Endothelial cell of umbilical vein (primary cell): Measurements from ENCODE around the gene ENPP4. TPM values are rescaled to one million over a fixed set of nuclear protein-coding genes. Genes with fewer than 3 reads are reported as not detected.

ENCODE experiments used
- BruUV-seq: library from RNA; stranded (reverse); fragments of 400-500 nt; replicated peaks from 2 replicates; lab custom pipeline; 2021; lab: Mats Ljungman, UMichigan
- CTCF ChIA-PET: fragments of 300-600, 350-600 bp; sonication (Branson Sonifier 250); formaldehyde crosslinking; loops from one replicate; lab custom pipeline; 2021; ENCODE audit warnings: antibody characterized with exemption, inconsistent platforms; lab: Charles Lee
- POLR2A ChIA-PET: fragments of 300-600, 350-600 bp; sonication (Branson Sonifier 250); formaldehyde crosslinking; loops from one replicate; lab custom pipeline; 2021; ENCODE audit warnings: antibody characterized with exemption, inconsistent platforms; lab: Charles Lee
- DNase-seq: peaks from one replicate; pipeline ENCODE4 v3.0.0-alpha.2; 2011; ENCODE audit warnings: low read depth, low spot score
- FAIRE-seq: peaks from 2 replicates; lab custom pipeline; 2011; peaks lifted over from hg19 to GRCh38; lab: Jason Lieb, UNC
- H2AFZ ChIP-seq: 2 replicates; pipeline ENCODE4 v1.6.0; 2012; ENCODE audit warnings: low read depth, low read length, control low read depth, inconsistent platforms
- H3K27ac ChIP-seq: 2 replicates; pipeline ENCODE4 v1.5.1; 2011; ENCODE audit warnings: low read depth, mild to moderate bottlenecking, control low read depth, low read length, moderate library complexity; ENCODE audit not compliant: insufficient read depth
- H3K27me3 ChIP-seq, 2 experiments: 2 replicates each; pipeline versions ENCODE4 v1.6.0 to v1.6.1; 2011; ENCODE audit warnings: low read length in 2 of 2, mixed read lengths in 1 of 2; ENCODE audit not compliant: control insufficient read depth in 2 of 2, insufficient read depth in 2 of 2
- H3K36me3 ChIP-seq, 2 experiments: 2 replicates in 1 of 2; 3 replicates in 1 of 2; pipeline ENCODE4 v1.5.1; 2011; ENCODE audit warnings: low read length in 2 of 2, mild to moderate bottlenecking in 1 of 2, moderate library complexity in 1 of 2; ENCODE audit not compliant: control insufficient read depth in 2 of 2, insufficient read depth in 2 of 2; ENCODE audit errors: extremely low read depth in 1 of 2
- H3K4me1 ChIP-seq: 3 replicates; pipeline ENCODE4 v1.5.1; 2011; ENCODE audit warnings: mild to moderate bottlenecking, low read length; ENCODE audit not compliant: control insufficient read depth, insufficient read depth; ENCODE audit errors: extremely low read depth
- H3K4me2 ChIP-seq: 2 replicates; pipeline ENCODE4 v1.6.1; 2011; ENCODE audit warnings: low read length, control low read depth, mixed read lengths; ENCODE audit not compliant: insufficient read depth
- H3K4me3 ChIP-seq, 3 experiments: fragments of 200-600 bp in 1 of 3; sonication (generic), shearing (Covaris generic) in 1 of 3; replicated peaks in 1 of 3; 2 replicates each; pipeline ENCODE4 v1.5.1; 2011 to 2016; ENCODE audit warnings: control low read depth in 3 of 3, low read length in 3 of 3, mild to moderate bottlenecking in 2 of 3, inconsistent platforms in 1 of 3, low read depth in 1 of 3, moderate library complexity in 1 of 3; ENCODE audit not compliant: insufficient read depth in 1 of 3
- H3K79me2 ChIP-seq: 2 replicates; pipeline ENCODE4 v1.6.0; 2012; ENCODE audit warnings: low read length, inconsistent platforms; ENCODE audit not compliant: control insufficient read depth, insufficient read depth
- H3K9ac ChIP-seq: replicated peaks from 2 replicates; pipeline ENCODE3; 2011; ENCODE audit warnings: low read length, control low read depth; ENCODE audit not compliant: insufficient read depth; ENCODE audit errors: extremely low read depth
- H3K9me1 ChIP-seq: replicated peaks from 3 replicates; pipeline ENCODE4 v1.6.0; 2011; ENCODE audit warnings: mild to moderate bottlenecking, low read length; ENCODE audit not compliant: control insufficient read depth, insufficient read depth; ENCODE audit errors: extremely low read depth
- H3K9me3 ChIP-seq: replicated peaks from 2 replicates; pipeline ENCODE4 v1.5.1; 2012; ENCODE audit warnings: low read length, inconsistent platforms; ENCODE audit not compliant: control insufficient read depth, insufficient read depth
- H4K20me1 ChIP-seq: replicated peaks from 2 replicates; pipeline ENCODE3; 2011; ENCODE audit warnings: mild to moderate bottlenecking, low read length; ENCODE audit not compliant: control insufficient read depth, insufficient read depth; ENCODE audit errors: extremely low read depth
- CTCF ChIP-seq, 2 donors: IDR thresholded peaks; 1 replicate in 1 of 2; 2 replicates in 1 of 2; pipeline ENCODE4 v1.5.1; 2011; ENCODE audit warnings: low read length in 2 of 2, mild to moderate bottlenecking in 2 of 2, moderate library complexity in 2 of 2, control low read depth in 1 of 2, inconsistent platforms in 1 of 2, low read depth in 1 of 2; ENCODE audit not compliant: insufficient read depth in 1 of 2; ENCODE audit errors: extremely low read depth in 1 of 2
- EZH2 ChIP-seq: IDR thresholded peaks from 2 replicates; pipeline ENCODE4 v1.6.1; 2012; ENCODE audit warnings: borderline replicate concordance, low read depth, mild to moderate bottlenecking, moderate library complexity, low read length, inconsistent platforms; ENCODE audit not compliant: severe bottlenecking
- FOS ChIP-seq: IDR thresholded peaks from 2 replicates; pipeline ENCODE4 v1.6.1; 2011; ENCODE audit warnings: mild to moderate bottlenecking, low read length, moderate library complexity, borderline replicate concordance; ENCODE audit not compliant: insufficient read depth
- GATA2 ChIP-seq: IDR thresholded peaks from 2 replicates; pipeline ENCODE4 v1.7.0; 2011; ENCODE audit warnings: low read depth, mild to moderate bottlenecking, moderate library complexity, mixed read lengths, low read length; ENCODE audit not compliant: insufficient read length, insufficient read depth
- JUN ChIP-seq: IDR thresholded peaks from 2 replicates; pipeline ENCODE4 v1.6.1; 2011; ENCODE audit warnings: borderline replicate concordance, low read depth; ENCODE audit not compliant: insufficient read length, insufficient read depth
- MAX ChIP-seq: IDR thresholded peaks from 2 replicates; pipeline ENCODE4 v1.6.1; 2011; ENCODE audit not compliant: insufficient read depth, insufficient read length
- MYC ChIP-seq: IDR thresholded peaks from one replicate; pipeline ENCODE4 v1.6.1; 2011; ENCODE audit warnings: mild to moderate bottlenecking, low read depth, low read length
- POLR2A ChIP-seq: IDR thresholded peaks from 2 replicates; pipeline ENCODE4 v1.6.1; 2012; ENCODE audit warnings: low read depth, mild to moderate bottlenecking, control low read depth, low read length
- POLR2AphosphoS5 ChIP-seq: IDR thresholded peaks from 2 replicates; pipeline ENCODE4 v1.6.1; 2012; ENCODE audit warnings: low read depth, mild to moderate bottlenecking, control low read depth, low read length, moderate library complexity; ENCODE audit not compliant: insufficient read depth
- dilution Hi-C: fragments of 300-500 bp; cut with MboI; formaldehyde crosslinking; loops from one replicate; pipeline ENCODE4 v1.15.0; 2019; ENCODE audit warnings: low sequenced_read_pairs; ENCODE audit not compliant: extremely low pct_ligation_motif_present
- intact Hi-C: fragments of 100-400 bp; cut with micrococcal nuclease; formaldehyde crosslinking; loops from one replicate; pipeline ENCODE4 v1.10.0; 2022
- polyA plus RNA-seq, 4 experiments: library from polyadenylated mRNA; depleted of rRNA in 3 of 4; stranded (reverse) in 3 of 4; unstranded in 1 of 4; fragments of >200 nt; gene quantifications; 2 replicates each; pipeline versions ENCODE4 v1.2.1 to v1.2.3, GENCODE V29; 2011 to 2012; ENCODE audit warnings: missing spikeins in 1 of 4
- total RNA-seq: library from RNA; stranded (reverse); gene quantifications from 2 replicates; pipeline ENCODE4 v1.2.3, GENCODE V29; 2021

ENPP4 gene
- total and polyA plus RNA-seq, 2 donors (not counting 3 experiments of a cell fraction or from before 2014, with no cell fraction given) = 1.5 to 3.9 TPM

DNA sequence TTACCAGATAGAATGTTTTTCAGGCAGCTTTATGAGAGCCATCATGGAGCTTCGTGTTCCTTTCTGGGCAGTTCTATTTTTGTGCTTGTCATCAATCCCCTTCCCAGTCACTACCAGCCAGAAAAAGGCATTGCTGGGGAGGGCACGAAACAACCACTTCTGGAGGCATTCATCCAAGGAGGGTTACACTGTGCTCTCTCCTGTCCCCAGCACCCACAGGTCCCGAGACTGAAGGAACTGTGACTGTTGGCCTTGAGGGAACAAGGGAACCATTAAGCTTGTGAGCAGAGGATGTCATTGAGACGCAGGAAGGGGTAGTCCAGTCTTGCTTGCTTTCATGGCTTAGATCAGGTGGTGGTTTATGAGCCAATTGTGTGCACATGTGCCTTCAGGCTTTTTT lies 61.1 kb downstream of the ENPP4 start:
- Histone ChIP-seq H3K27ac (no peak overlapping the region), H3K9me3 (no peaks in the 10 kb centered on the region), H3K9me1 (no peaks in the 10 kb centered on the region), H3K4me3 (no peak overlapping the region), H3K4me1 (no peaks in the 10 kb centered on the region), H2AFZ (no peak overlapping the region), H3K79me2 (no peaks in the 10 kb centered on the region), H4K20me1 (no peaks in the 10 kb centered on the region), H3K36me3 (no peaks in the 10 kb centered on the region), H3K27me3 (peaks cover 0 to 2% of the 10 kb centered on the region in 2 experiments), H3K4me2 (no peak overlapping the region), H3K9ac (no peak overlapping the region)
- ChIA-PET POLR2A (no interaction called here), CTCF (interaction anchor here (0.9 kb wide), 1 partner anchor 827 kb away, joined by 3 read pairs; no protein-coding TSS in a partner anchor)
- intact Hi-C loops (no loop called here), dilution Hi-C loops (no loop called here)
- TF ChIP-seq POLR2A (no peak), JUN (no peak), MAX (no peak), MYC (no peak), FOS (no peak), GATA2 (no peak), CTCF (IDR thresholded peaks at IDR 0.05; ENCODE audit: extremely low read depth in 1 of 2, insufficient read depth in 1 of 2, low read depth in 1 of 2, low read length in 2 of 2) (no peak), POLR2AphosphoS5 (no peak), EZH2 (no peak)
- no TSS peak for BruUV-seq
- FAIRE-seq (no peak), DNase-seq (no peak)
